Astrocyte (in vitro differentiated cells and primary cell): ENCODE measurements around the gene DPF3.

ENCODE experiments used
- CTCF ChIP-seq: IDR thresholded peaks from 2 replicates; pipeline ENCODE4 v1.5.1; 2011; ENCODE audit warnings: low read depth, mild to moderate bottlenecking, inconsistent platforms, low read length, moderate library complexity; ENCODE audit not compliant: insufficient read depth
- EZH2 ChIP-seq: IDR thresholded peaks from 2 replicates; pipeline ENCODE4 v1.6.1; 2012; ENCODE audit warnings: mild to moderate bottlenecking, low read length, inconsistent platforms; ENCODE audit not compliant: insufficient read depth

DNA sequence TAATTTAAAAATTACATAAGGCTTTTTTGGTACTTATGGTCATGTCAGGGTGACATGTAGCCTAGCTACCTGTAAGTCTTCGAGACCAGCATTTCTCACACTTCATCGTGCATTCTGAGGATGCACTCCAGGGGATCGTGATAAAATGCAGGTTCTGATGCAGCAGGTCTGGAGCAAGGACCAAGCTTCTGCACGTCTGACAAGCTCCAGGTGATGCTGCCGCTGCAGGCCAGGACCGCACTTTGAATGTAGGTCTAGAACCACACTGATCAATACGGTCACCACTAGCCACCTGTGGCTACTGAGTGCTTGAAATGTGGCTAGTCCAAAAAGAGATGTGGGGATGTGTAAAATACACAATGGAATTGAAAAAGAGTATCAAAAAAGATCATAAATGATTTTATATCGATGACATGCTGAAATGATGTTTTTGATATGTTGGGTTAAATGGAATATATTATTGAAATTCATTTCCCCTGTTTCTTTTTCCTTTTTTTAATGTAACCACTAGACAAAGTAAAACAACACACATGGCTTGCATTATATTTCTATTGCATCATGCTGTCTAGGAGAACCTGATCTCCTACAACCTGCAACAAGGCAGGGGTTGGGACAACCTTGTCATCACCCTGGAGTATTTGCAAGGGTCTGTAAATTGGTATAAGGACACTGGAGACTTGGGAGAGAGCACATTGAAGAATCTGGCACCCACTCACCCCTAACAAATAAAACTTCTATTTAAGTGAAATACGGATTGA is 142.4 kb downstream of the DPF3 start:
- TF ChIP-seq CTCF (no peak), EZH2 (no peak)
